K562 (cell line): ENCODE measurements around the gene GMPR. TPM values are rescaled to one million over a fixed set of nuclear protein-coding genes. Genes with fewer than 3 reads are reported as not detected.
A peak's percentile ranks its signal among the peaks of the same experiment; 100 is the strongest.

Experiments used
- ATF6 ChIP-seq: sonication (generic); formaldehyde crosslinking; IDR thresholded peaks from 2 replicates; pipeline ENCODE4 v1.4.0; 2020; ENCODE audit warnings: mild to moderate bottlenecking, missing genetic modification reagents
- E2F4 ChIP-seq: sonication (generic); formaldehyde crosslinking; IDR thresholded peaks from 2 replicates; pipeline ENCODE4 v1.8.0; 2022; ENCODE audit warnings: mild to moderate bottlenecking, low read depth, missing genetic modification reagents
- HDGF ChIP-seq: fragments of 450-650 bp; IDR thresholded peaks from 2 replicates; pipeline ENCODE4 v1.6.1; 2016
- HNRNPH1 ChIP-seq: fragments of 200-400 bp; formaldehyde crosslinking; optimal IDR thresholded peaks from 2 replicates; pipeline ENCODE3; 2017; ENCODE audit warnings: low read depth, mild to moderate bottlenecking, low read length, moderate library complexity
- MCM7 ChIP-seq, 2 experiments: fragments of 450-650 bp; IDR thresholded peaks; 2 replicates each; pipeline ENCODE4 v1.6.1; 2016 to 2018
- PTRF ChIP-seq: fragments of 450-650 bp; IDR thresholded peaks from 2 replicates; pipeline ENCODE4 v1.6.1; 2016; ENCODE audit warnings: mild to moderate bottlenecking, missing genetic modification characterization, missing compliant biosample characterization
- REST ChIP-seq, 2 experiments: fragments of 450-650 bp; formaldehyde crosslinking in 1 of 2; IDR thresholded peaks; 2 replicates each; pipeline versions ENCODE4 v1.4.0 to v1.6.1; 2014 to 2020; ENCODE audit warnings: mild to moderate bottlenecking in 2 of 2, borderline replicate concordance in 1 of 2, low read depth in 1 of 2
- TEAD4 ChIP-seq, 2 experiments: sonication (generic) in 1 of 2; formaldehyde crosslinking in 1 of 2; IDR thresholded peaks; 2 replicates each; pipeline versions ENCODE4 v1.6.1 to v1.8.0; 2012 to 2022; ENCODE audit warnings: borderline replicate concordance in 1 of 2, inconsistent platforms in 1 of 2, low read length in 1 of 2, mild to moderate bottlenecking in 1 of 2, missing genetic modification reagents in 1 of 2
- VEZF1 ChIP-seq: fragments of 200-800 bp; sonication (Bioruptor generic); IDR thresholded peaks from 2 replicates; pipeline ENCODE4 v1.6.1; 2017; ENCODE audit warnings: missing genetic modification characterization, missing compliant biosample characterization
- ZBTB12 ChIP-seq: fragments of 250-450 bp; sonication (Bioruptor Pico); IDR thresholded peaks from 2 replicates; pipeline ENCODE4 v1.4.0; 2020
- ZNF282 ChIP-seq: sonication (generic); formaldehyde crosslinking; IDR thresholded peaks from 2 replicates; pipeline ENCODE4 v1.8.1; 2023; ENCODE audit warnings: missing genetic modification reagents
- polyA plus RNA-seq, 8 experiments: library from polyadenylated mRNA; depleted of rRNA in 4 of 8; stranded (reverse) in 5 of 8; unstranded in 3 of 8; fragments of >200 nt; fragmentation: Nextera tagmentation in 2 of 8; fragmentation: Illumina TruSeq in 1 of 8; extraction: Ambion mirVana in 2 of 8; extraction: Trizol in 1 of 8; gene quantifications; 2 replicates each; pipeline versions ENCODE4 v1.2.1 to v1.2.3, GENCODE V29; 2011 to 2014; ENCODE audit warnings: inconsistent platforms in 1 of 8, missing spikeins in 1 of 8
- total RNA-seq, 7 experiments: library from RNA; depleted of rRNA in 6 of 7; stranded (reverse); fragments of >200 nt in 6 of 7; fragmentation: Illumina TruSeq in 2 of 7; extraction: Trizol in 2 of 7; gene quantifications; 2 replicates each; pipeline versions ENCODE4 v1.2.1 to v1.2.3, GENCODE V29; 2011 to 2021; ENCODE audit warnings: low replicate concordance in 1 of 7

The GMPR gene
- total and polyA plus RNA-seq, 9 of the 15 experiments (the other 6 are each of a cell fraction or from before 2014, with no cell fraction given) = 34.6 to 83.7 (median 49.8) TPM

GRCh38 chr6:16277101-16277981 is 39.0 kb downstream of the GMPR start (continued):
- TF ChIP-seq REST (IDR thresholded peaks at IDR 0.05; ENCODE audit: borderline replicate concordance) = peak; percentile 84
- no peak for TF ChIP-seq REST (CRISPR knock-in tag; IDR thresholded peaks at IDR 0.05; ENCODE audit: low read depth)
- TF ChIP-seq E2F4 = no peak
- no peak for TF ChIP-seq MCM7 (IDR thresholded peaks at IDR 0.05)
- TF ChIP-seq HDGF = 0 out of 2 replicates have a peak, but pooled peaks have one; percentile 51
- no peak for TF ChIP-seq ATF6 (CRISPR knock-in tag)
- no peak for TF ChIP-seq ZNF282 (CRISPR knock-in tag)
- TF ChIP-seq HNRNPH1 = no peak
- TF ChIP-seq TEAD4 (IDR thresholded peaks at IDR 0.05; ENCODE audit: low read length) = peak; percentile 72
- no peak for TF ChIP-seq TEAD4 (CRISPR knock-in tag; IDR thresholded peaks at IDR 0.05; ENCODE audit: borderline replicate concordance)
- no peak for TF ChIP-seq PTRF (tag)
- peak; percentile 95 for TF ChIP-seq VEZF1 (CRISPR knock-in tag)
- no peak for TF ChIP-seq ZBTB12 (CRISPR knock-in tag)
